HEK293T (cell line): ENCODE data around the gene PRKCZ.

Experiments
- CTCF ChIA-PET: fragments of 350-600 bp; formaldehyde crosslinking; extraction: SDS; loops from one replicate; lab custom pipeline; 2021; ENCODE audit warnings: antibody characterized with exemption, inconsistent platforms; lab: Yijun Ruan, JAX
- POLR2A ChIA-PET: fragments of 350-600 bp; formaldehyde crosslinking; extraction: SDS; loops from one replicate; lab custom pipeline; 2020; ENCODE audit warnings: antibody characterized with exemption, inconsistent platforms; lab: Yijun Ruan, JAX
- DNase-seq: peaks from one replicate; pipeline ENCODE4 v3.0.0; 2012; ENCODE audit warnings: mixed read lengths; ENCODE audit errors: extremely low spot score
- ARNT ChIP-seq: fragments of 450-650 bp; IDR thresholded peaks from 2 replicates; pipeline ENCODE4 v1.6.1; 2017; ENCODE audit warnings: mild to moderate bottlenecking
- BHLHE40 ChIP-seq: fragments of 450-650 bp; IDR thresholded peaks from 2 replicates; pipeline ENCODE4 v1.6.1; 2016; ENCODE audit warnings: mild to moderate bottlenecking, moderate library complexity, borderline replicate concordance
- CTBP1 ChIP-seq: fragments of 450-650 bp; IDR thresholded peaks from 2 replicates; pipeline ENCODE4 v1.6.1; 2016; ENCODE audit warnings: borderline replicate concordance
- ELF4 ChIP-seq: fragments of 450-650 bp; IDR thresholded peaks from 2 replicates; pipeline ENCODE4 v1.6.1; 2017; ENCODE audit warnings: antibody characterized with exemption
- FOXA1 ChIP-seq: fragments of 450-650 bp; IDR thresholded peaks from 2 replicates; pipeline ENCODE4 v1.6.1; 2016; ENCODE audit warnings: mild to moderate bottlenecking
- FOXK2 ChIP-seq: fragments of 450-650 bp; IDR thresholded peaks from 2 replicates; pipeline ENCODE4 v1.6.1; 2016; ENCODE audit warnings: mild to moderate bottlenecking
- FOXM1 ChIP-seq: fragments of 450-650 bp; IDR thresholded peaks from 2 replicates; pipeline ENCODE4 v1.6.1; 2017; ENCODE audit warnings: mild to moderate bottlenecking, borderline replicate concordance
- HDGF ChIP-seq: fragments of 450-650 bp; IDR thresholded peaks from 2 replicates; pipeline ENCODE4 v1.6.1; 2017; ENCODE audit warnings: antibody characterized with exemption, borderline replicate concordance
- L3MBTL2 ChIP-seq: fragments of 450-650 bp; conservative IDR thresholded peaks from 2 replicates; pipeline ENCODE4 v1.6.1; 2016; ENCODE audit warnings: mild to moderate bottlenecking
- LEF1 ChIP-seq: fragments of 450-650 bp; IDR thresholded peaks from 2 replicates; pipeline ENCODE4 v1.6.1; 2017; ENCODE audit warnings: mild to moderate bottlenecking, borderline replicate concordance
- NFRKB ChIP-seq: fragments of 450-650 bp; IDR thresholded peaks from 2 replicates; pipeline ENCODE4 v1.6.1; 2016; ENCODE audit warnings: mild to moderate bottlenecking, moderate library complexity
- PKNOX1 ChIP-seq: fragments of 450-650 bp; IDR thresholded peaks from 2 replicates; pipeline ENCODE4 v1.6.1; 2016
- SP1 ChIP-seq: fragments of 450-650 bp; IDR thresholded peaks from 2 replicates; pipeline ENCODE4 v1.6.1; 2017
- SUZ12 ChIP-seq: fragments of 450-650 bp; IDR thresholded peaks from 2 replicates; pipeline ENCODE4 v1.6.1; 2016; ENCODE audit warnings: mild to moderate bottlenecking
- TARDBP ChIP-seq: fragments of 450-650 bp; IDR thresholded peaks from 2 replicates; pipeline ENCODE4 v1.6.1; 2016
- ZNF384 ChIP-seq: fragments of 450-650 bp; IDR thresholded peaks from 2 replicates; pipeline ENCODE4 v1.6.1; 2016

Gene PRKCZ

GRCh38 chr1:2108213-2108876 lies 58.1 kb downstream of the PRKCZ start:
- POLR2A ChIA-PET, result no interaction called here
- TF ChIP-seq HDGF (no peak), PKNOX1 (peak; percentile 55), BHLHE40 (no peak)
- DNase-seq, result peak; percentile 72
- CTCF ChIA-PET, result interaction anchor here (0.8 to 1.0 kb wide), 4 partner anchors 12 to 83 kb away, joined by 3 to 4 read pairs (median 4); no protein-coding TSS in a partner anchor

DNA sequence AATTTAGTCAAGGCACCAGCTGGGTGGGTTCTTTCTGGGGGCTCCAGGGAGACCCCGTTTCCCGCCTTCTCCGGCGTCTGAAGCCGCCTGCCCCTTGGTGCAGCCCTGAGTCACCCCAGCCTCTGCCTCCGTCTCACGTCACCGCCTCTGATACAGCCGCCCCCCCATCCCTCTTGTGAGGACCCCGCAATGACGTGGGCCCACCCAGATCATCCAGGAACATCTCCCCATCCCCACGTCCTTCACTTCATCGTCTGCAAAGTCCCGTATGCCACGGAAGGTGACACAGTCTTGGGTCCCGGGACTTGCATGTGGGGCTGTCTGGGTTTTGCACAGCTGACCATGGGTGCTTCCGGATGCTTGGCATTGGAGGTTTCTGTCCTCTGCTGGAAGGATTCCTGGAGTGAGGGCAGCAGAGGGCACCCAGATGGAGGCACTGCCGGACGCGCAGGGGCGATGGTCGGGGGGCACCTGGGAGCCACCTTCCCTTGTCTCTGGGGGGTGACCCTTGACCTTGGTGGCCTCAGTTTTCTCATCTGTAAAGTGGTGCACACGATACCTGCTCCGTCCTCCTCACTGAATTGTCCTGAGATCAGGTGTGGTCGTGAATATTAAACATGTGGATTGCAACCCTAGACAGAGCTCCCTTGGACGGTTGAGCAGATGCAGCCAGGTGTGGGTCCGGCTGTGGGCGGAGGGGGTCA lies 58.8 kb downstream of the PRKCZ start:
- ChIA-PET POLR2A (no interaction called here), CTCF (interaction anchor here (0.8 to 1.0 kb wide), 4 partner anchors 11 to 83 kb away, joined by 3 to 4 read pairs (median 4); no protein-coding TSS in a partner anchor)
- DNase-seq, result no peak
- TF ChIP-seq TARDBP (no peak), ZNF384 (no peak), FOXA1 (no peak), ARNT (no peak), BHLHE40 (no peak), CTBP1 (no peak), L3MBTL2 (no peak), FOXK2 (no peak)

DNA sequence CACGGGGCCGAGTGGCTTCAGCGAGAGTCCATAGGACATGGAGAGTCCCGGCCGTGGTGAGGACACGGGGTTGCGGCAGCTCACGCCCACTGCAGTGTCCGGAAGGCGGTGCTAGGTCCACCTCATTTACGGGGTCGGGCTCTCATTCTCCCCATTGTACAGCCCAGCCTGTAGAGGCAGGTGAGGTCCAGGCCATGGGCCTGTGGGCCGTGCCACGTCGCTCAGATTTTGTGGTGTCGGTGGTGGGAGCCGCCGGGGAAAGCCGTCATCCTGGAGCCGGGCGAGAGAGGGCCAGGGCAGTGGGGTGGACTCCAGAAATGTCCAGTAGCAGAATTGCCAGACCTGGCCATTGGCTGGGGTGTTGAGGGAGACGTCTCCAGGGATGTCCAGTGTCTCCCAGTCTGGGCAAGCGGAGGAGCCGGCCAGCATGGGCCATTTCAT lies 59.4 kb downstream of the PRKCZ start:
- POLR2A ChIA-PET, result no interaction called here
- DNase-seq, result no peak
- CTCF ChIA-PET, result interaction anchor here (1.0 kb wide), 1 partner anchor 82 kb away, joined by 3 read pairs; no protein-coding TSS in a partner anchor
- TF ChIP-seq SUZ12 (no peak), ARNT (no peak), TARDBP (no peak), ZNF384 (no peak), SP1 (no peak), FOXA1 (no peak), ELF4 (no peak), CTBP1 (no peak), L3MBTL2 (no peak), HDGF (no peak), LEF1 (no peak), FOXK2 (no peak), NFRKB (no peak)

- ChIA-PET POLR2A (no interaction called here), CTCF (no interaction called here)
- DNase-seq, result no peak
- TF ChIP-seq FOXA1 (no peak), LEF1 (no peak), FOXK2 (no peak), SUZ12 (no peak), ELF4 (no peak), ARNT (no peak)
These were observed 60.1 kb downstream of the PRKCZ start for GRCh38 chr1:2110191-2110737.

DNA sequence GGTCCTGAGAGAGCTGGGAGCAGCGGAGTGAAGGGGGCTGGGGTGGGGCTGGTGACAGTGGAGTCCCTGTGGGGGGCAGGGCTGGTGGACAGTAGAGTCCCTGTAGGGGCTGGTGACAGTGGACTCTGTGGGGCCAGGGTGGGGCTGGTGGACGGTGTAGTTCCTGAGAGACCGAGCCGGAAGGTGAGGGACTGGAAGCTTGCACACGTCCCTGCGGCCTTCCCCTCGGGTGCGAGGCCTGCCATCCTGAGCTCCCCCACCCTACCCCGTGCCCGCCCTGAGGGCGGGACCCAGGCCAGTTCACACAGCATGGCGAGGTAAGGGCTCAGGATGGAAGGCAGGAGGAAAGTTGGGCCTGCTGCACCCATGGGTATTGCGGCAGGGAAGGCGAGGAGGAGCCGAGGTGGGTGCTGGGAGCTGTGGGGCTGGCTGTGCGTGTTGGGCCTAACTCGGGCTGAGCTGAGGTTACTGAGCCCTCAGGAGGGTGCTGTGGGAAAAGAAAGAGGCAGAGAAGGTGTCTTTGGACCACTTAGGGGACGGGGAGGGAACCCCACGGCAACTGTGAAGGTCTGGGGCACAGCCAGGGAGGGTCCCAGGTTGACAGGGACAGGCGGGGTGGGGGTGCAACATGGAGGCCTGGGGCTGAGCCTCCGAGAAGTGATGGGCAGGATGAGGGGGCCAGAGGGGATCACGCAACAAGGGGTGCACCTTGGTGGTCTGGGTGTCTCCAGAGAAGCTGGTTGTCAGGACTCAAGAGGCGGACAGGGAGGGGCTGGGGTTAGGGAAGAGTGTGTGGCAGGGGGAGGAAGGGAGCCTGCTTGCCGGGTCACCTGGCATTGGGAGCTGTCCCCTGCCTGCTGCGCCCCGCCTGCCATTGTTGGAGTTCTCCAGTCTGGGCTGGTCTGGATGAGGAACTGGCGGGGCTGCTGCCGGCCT lies 60.8 kb downstream of the PRKCZ start:
- ChIA-PET CTCF (no interaction called here), POLR2A (no interaction called here)
- TF ChIP-seq SUZ12, result no peak
- TF ChIP-seq L3MBTL2, result no peak
- TF ChIP-seq NFRKB, result no peak
- TF ChIP-seq SP1, result no peak
- no peak for TF ChIP-seq LEF1
- no peak for DNase-seq

DNA sequence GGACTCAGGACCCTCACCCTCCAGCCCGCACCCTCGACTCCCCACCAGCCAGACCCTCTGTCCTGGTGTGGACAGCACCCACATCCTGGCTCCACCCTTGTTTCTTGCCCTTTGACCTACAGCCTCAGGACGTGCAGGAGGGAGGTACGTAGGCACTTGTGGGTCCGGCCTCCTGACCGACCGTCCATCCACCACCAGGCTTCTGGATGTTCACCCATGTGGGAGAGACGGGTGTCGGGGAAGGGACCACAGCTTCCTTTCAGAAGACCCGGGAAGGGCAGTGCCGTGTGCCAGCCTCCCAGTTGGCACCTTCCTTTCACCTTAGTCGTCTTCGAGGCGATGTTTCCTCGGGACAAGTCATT lies 61.4 kb downstream of the PRKCZ start:
- TF ChIP-seq TARDBP, result no peak
- TF ChIP-seq ELF4, result no peak
- no peak for TF ChIP-seq HDGF
- no peak for TF ChIP-seq PKNOX1
- TF ChIP-seq FOXM1, result no peak
- no peak for TF ChIP-seq ZNF384
- TF ChIP-seq SUZ12, result no peak
- no peak for TF ChIP-seq FOXK2
- TF ChIP-seq BHLHE40, result no peak
- no peak for TF ChIP-seq ARNT
- no peak for TF ChIP-seq NFRKB
- no peak for TF ChIP-seq FOXA1
- TF ChIP-seq LEF1, result no peak
- no peak for TF ChIP-seq SP1
- no peak for TF ChIP-seq L3MBTL2
- TF ChIP-seq CTBP1, result no peak
- POLR2A ChIA-PET, result no interaction called here
- no peak for DNase-seq
- CTCF ChIA-PET, result no interaction called here
